Neural progenitor cell (in vitro differentiated cells): Measurements from ENCODE around the gene RBM17.

Experiments used
- EZH2 ChIP-seq: fragments of 200-600 bp; sonication (generic); IDR thresholded peaks from 2 replicates; pipeline ENCODE4 v1.6.1; 2017; ENCODE audit warnings: antibody characterized with exemption, mild to moderate bottlenecking, moderate library complexity
- EZH2phosphoT487 ChIP-seq: fragments of 200-600 bp; sonication (generic); IDR thresholded peaks from 2 replicates; pipeline ENCODE4 v1.6.1; 2017; ENCODE audit warnings: antibody characterized with exemption
- TF ChIP-seq, protein P1 (sequence below): fragments of 200-600 bp; sonication (generic); IDR thresholded peaks from 2 replicates; pipeline ENCODE4 v1.5.1; 2017; ENCODE audit warnings: antibody characterized with exemption, mild to moderate bottlenecking

DNA sequence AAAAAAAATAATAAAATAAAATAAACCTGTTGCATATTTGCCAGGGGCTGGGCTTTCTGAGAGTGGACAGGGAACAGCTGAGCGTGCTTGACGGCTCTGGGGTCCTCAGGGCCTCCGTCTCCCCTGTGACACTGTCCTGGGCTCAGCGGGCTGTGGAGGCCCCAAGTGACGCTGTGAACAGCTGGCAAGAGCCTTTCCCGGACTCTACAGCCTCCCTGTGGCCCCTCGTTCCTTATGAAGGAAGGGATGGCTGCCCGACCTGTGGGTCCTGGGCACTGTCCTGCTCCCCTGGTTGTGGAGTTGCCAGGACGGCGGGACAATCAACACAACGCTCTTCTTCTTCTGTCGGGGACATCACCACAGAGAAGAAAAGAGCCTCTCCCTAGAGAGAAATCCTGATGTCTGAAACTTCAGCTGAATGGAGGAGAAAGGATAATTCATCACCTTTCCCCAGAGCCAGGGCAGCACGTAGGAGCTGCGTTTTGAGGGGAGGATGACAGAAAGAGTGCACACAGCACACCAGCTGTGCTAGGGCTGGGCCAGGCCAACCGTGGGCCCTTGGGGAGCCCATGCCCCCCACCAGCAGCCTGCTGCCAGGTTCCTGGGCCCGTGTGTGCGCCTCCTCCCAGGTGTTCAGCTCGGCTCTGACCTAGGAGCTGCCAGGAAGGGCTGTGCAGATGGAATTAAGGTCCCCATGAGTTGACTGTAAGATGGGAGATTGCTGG lies 45.4 kb downstream of the RBM17 start:
- TF ChIP-seq, protein P1, sequence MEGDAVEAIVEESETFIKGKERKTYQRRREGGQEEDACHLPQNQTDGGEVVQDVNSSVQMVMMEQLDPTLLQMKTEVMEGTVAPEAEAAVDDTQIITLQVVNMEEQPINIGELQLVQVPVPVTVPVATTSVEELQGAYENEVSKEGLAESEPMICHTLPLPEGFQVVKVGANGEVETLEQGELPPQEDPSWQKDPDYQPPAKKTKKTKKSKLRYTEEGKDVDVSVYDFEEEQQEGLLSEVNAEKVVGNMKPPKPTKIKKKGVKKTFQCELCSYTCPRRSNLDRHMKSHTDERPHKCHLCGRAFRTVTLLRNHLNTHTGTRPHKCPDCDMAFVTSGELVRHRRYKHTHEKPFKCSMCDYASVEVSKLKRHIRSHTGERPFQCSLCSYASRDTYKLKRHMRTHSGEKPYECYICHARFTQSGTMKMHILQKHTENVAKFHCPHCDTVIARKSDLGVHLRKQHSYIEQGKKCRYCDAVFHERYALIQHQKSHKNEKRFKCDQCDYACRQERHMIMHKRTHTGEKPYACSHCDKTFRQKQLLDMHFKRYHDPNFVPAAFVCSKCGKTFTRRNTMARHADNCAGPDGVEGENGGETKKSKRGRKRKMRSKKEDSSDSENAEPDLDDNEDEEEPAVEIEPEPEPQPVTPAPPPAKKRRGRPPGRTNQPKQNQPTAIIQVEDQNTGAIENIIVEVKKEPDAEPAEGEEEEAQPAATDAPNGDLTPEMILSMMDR: no peak
- no peak for TF ChIP-seq EZH2phosphoT487
- TF ChIP-seq EZH2: no peak
